Activated T-helper 2 cell treated with anti-CD3 and anti-CD28 coated beads, Interferon-gamma antibody, Interleukin-2, Interleukin-4, amounts not matched to agents 10 μg/mL and 5 μg/mL and 100 μg/mL, durations not matched to agents 14 hours and 24 hours and 36 hours (primary cell): ENCODE measurements around the gene ZNF438. TPM values are rescaled to one million over a fixed set of nuclear protein-coding genes. Genes with fewer than 3 reads are reported as not detected.
"Not testable (repeated sequence)": the region's sequence is repeated elsewhere in the genome, so short reads cannot be mapped to it uniquely, and the experiment has no call there.

Source experiments
- DNase-seq: peaks from one replicate; pipeline ENCODE4 v3.0.0; 2021; ENCODE audit warnings: low spot score
- H3K27ac Mint-ChIP-seq: one replicate; pipeline ENCODE4 v1.8.0; 2021; ENCODE audit warnings: mixed read lengths
- H3K27me3 Mint-ChIP-seq: one replicate; pipeline ENCODE4 v1.8.0; 2021; ENCODE audit warnings: low read depth, mixed read lengths
- H3K36me3 Mint-ChIP-seq: one replicate; pipeline ENCODE4 v1.8.0; 2021; ENCODE audit warnings: low read depth, mixed read lengths
- H3K4me1 Mint-ChIP-seq: one replicate; pipeline ENCODE4 v1.8.0; 2021; ENCODE audit warnings: low read depth, mixed read lengths
- H3K4me3 Mint-ChIP-seq: one replicate; pipeline ENCODE4 v1.8.0; 2021; ENCODE audit warnings: low read depth, mild to moderate bottlenecking, moderate library complexity, mixed read lengths
- H3K9me3 Mint-ChIP-seq: one replicate; pipeline ENCODE4 v1.8.0; 2021; ENCODE audit warnings: mixed read lengths
- intact Hi-C: fragments of 100-400 bp; cut with micrococcal nuclease; formaldehyde crosslinking; loops from one replicate; pipeline ENCODE4 v1.15.1; 2023
- total RNA-seq: library from RNA; stranded (reverse); gene quantifications from 2 replicates; pipeline ENCODE4 v1.2.3, GENCODE V29; 2022

Gene ZNF438
- total RNA-seq, 1 donor from 2014 or later, result 6.1 TPM

GRCh38 chr10:30970760-30971460 lies 60.8 kb downstream of the ZNF438 start:
- H3K27me3 Mint-ChIP-seq, result no peaks in the 10 kb centered on the region
- peaks cover 13% of the 10 kb centered on the region for H3K36me3 Mint-ChIP-seq
- no peak for DNase-seq
- no peak overlapping the region for H3K27ac Mint-ChIP-seq
- no peaks in the 10 kb centered on the region for H3K9me3 Mint-ChIP-seq
- intact Hi-C loops, result no loop called here
- H3K4me1 Mint-ChIP-seq, result peaks cover 20% of the 10 kb centered on the region
- no peak overlapping the region for H3K4me3 Mint-ChIP-seq

GRCh38 chr10:30968711-30969110 lies 63.0 kb downstream of the ZNF438 start:
- no peak for DNase-seq
- H3K9me3 Mint-ChIP-seq, result peaks cover 3% of the 10 kb centered on the region
- H3K27ac Mint-ChIP-seq, result peak overlapping the region; percentile 5
- peaks cover 25% of the 10 kb centered on the region for H3K36me3 Mint-ChIP-seq
- H3K4me3 Mint-ChIP-seq, result no peak overlapping the region
- H3K4me1 Mint-ChIP-seq, result peaks cover 31% of the 10 kb centered on the region
- intact Hi-C loops, result loop anchor here (1.0 kb wide), 2 partner anchors 18 to 35 kb away; no protein-coding TSS in a partner anchor
- H3K27me3 Mint-ChIP-seq, result no peaks in the 10 kb centered on the region

GRCh38 chr10:30967650-30968410 lies 63.8 kb downstream of the ZNF438 start:
- H3K27ac Mint-ChIP-seq, result peak overlapping the region; percentile 60
- H3K4me3 Mint-ChIP-seq, result no peak overlapping the region
- H3K27me3 Mint-ChIP-seq, result no peaks in the 10 kb centered on the region
- peaks cover 35% of the 10 kb centered on the region for H3K4me1 Mint-ChIP-seq
- H3K36me3 Mint-ChIP-seq, result peaks cover 20% of the 10 kb centered on the region
- H3K9me3 Mint-ChIP-seq, result peaks cover 3% of the 10 kb centered on the region
- DNase-seq, result no peak
- intact Hi-C loops, result loop anchor here (1.0 kb wide), 1 partner anchor 35 kb away; no protein-coding TSS in a partner anchor

DNA sequence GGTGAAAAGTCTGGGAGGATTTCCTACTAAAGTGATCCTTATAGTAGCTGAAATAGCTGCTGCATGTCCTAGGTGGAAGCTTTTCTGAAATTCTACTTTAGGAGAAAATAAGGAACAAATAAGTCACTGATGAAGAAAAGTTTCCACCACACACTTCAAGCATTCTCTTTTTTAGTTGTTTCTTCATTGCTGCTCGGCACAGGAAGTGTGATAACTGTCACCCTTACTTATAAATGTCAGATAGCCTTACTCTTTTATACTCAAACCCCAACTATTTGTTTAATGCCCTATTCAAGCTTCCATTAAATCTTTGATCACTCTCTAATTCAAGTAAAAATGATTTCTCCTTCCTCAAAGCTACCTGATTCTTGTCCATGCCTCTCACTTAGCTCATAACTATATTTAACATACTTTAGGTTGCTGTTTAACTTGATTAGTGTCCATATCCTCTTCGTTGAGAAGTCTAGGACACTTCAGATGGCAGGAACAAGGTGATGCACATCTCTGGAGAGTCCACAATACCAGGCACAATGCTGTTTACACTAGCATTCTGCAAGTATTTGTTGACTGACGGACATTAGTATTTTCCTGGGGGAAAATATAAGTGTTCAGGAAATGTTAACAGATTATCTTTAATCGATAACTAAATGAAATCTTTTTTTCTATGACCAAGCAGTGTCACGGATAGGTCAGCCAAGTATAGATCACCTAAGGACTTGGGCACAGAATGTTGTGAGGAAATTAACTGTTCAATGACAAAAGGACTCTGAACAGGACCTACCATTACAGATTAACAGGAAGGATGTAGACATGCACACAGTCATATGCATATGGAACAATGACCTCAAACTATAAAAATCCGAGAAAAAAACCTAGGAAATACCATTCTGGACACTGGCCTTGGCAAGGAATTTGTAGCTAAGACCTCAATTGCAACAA lies 67.4 kb downstream of the ZNF438 start:
- H3K36me3 Mint-ChIP-seq, result peaks cover 25% of the 10 kb centered on the region
- DNase-seq, result no peak
- peak overlapping the region; percentile 89 for H3K27ac Mint-ChIP-seq
- intact Hi-C loops, result loop anchor here (1.0 kb wide), 2 partner anchors 22 to 34 kb away; no protein-coding TSS in a partner anchor
- H3K4me3 Mint-ChIP-seq, result peak overlapping the region; percentile 49
- peaks cover 36% of the 10 kb centered on the region for H3K4me1 Mint-ChIP-seq
- H3K9me3 Mint-ChIP-seq, result peaks cover 3% of the 10 kb centered on the region
- H3K27me3 Mint-ChIP-seq, result no peaks in the 10 kb centered on the region

- peaks cover 7% of the 10 kb centered on the region for H3K9me3 Mint-ChIP-seq
- H3K4me1 Mint-ChIP-seq, result peaks cover 26% of the 10 kb centered on the region
- H3K27ac Mint-ChIP-seq, result no peak overlapping the region
- no peak for DNase-seq
- H3K36me3 Mint-ChIP-seq, result peaks cover 37% of the 10 kb centered on the region
- H3K27me3 Mint-ChIP-seq, result no peaks in the 10 kb centered on the region
- H3K4me3 Mint-ChIP-seq, result no peak overlapping the region
- intact Hi-C loops, result no loop called here
Measured at GRCh38 chr10:30962522-30962921, 69.1 kb downstream of the ZNF438 start.

- Mint-ChIP-seq H3K9me3 (peaks cover 16% of the 10 kb centered on the region), H3K27me3 (no peaks in the 10 kb centered on the region), H3K36me3 (peaks cover 35% of the 10 kb centered on the region), H3K4me1 (peaks cover 23% of the 10 kb centered on the region), H3K27ac (no peak overlapping the region), H3K4me3 (no peak overlapping the region)
- intact Hi-C loops, result no loop called here
- no peak for DNase-seq
Measured at GRCh38 chr10:30959836-30960210, 71.8 kb downstream of the ZNF438 start.

- H3K4me3 Mint-ChIP-seq, intact Hi-C loops, H3K4me1 Mint-ChIP-seq, DNase-seq, H3K27me3 Mint-ChIP-seq, H3K27ac Mint-ChIP-seq: not testable (repeated sequence)
- Mint-ChIP-seq H3K36me3 (peaks cover 28% of the 10 kb centered on the region), H3K9me3 (peaks cover 19% of the 10 kb centered on the region)
Measured at GRCh38 chr10:30949218-30949617, 82.4 kb downstream of the ZNF438 start.

DNA sequence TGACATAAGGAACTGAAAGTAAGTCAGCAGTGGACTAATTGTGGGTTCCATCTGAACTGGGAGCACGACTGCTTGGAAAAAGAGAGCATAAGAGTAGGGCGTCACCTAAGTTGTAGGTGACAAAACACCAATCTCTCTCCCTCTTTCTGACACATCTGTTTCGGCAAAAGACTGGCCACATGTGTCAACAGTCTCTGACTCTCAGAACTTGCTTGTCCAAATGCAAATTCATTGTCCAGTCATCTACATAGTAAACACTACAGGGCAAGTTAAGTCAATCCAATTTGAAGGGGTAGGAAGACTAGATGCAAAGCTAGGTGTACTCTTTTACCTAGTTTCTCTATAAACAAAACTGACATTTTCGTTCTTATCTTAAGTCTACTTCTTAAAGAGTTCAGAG lies 87.7 kb downstream of the ZNF438 start:
- Mint-ChIP-seq H3K4me3 (no peak overlapping the region), H3K9me3 (peaks cover 9% of the 10 kb centered on the region), H3K36me3 (peaks cover 39% of the 10 kb centered on the region)

DNA sequence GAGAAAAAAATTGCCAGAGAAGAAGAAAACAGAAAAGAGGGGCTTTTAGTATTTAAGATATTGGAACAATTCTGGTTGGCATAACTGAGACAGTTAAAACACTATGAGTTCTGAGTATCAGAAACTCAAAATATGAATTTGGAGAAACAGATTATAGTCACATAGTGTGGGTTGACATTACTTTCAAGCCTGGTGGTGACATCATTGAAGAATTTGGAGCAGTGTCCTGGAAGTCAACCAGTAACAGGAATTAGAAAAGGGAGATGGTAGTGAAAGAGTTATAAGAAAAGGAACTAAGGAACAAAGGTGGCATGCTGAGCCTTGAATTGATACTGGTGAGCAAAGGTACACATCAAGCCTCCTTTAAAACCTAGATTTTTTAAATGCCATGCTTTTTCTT lies 88.2 kb downstream of the ZNF438 start:
- intact Hi-C loops, result no loop called here
- no peak overlapping the region for H3K27ac Mint-ChIP-seq
- H3K4me1 Mint-ChIP-seq, result peaks cover 21% of the 10 kb centered on the region
- no peak for DNase-seq
- peaks cover 8% of the 10 kb centered on the region for H3K9me3 Mint-ChIP-seq
- peaks cover 40% of the 10 kb centered on the region for H3K36me3 Mint-ChIP-seq
- H3K4me3 Mint-ChIP-seq, result no peak overlapping the region
- H3K27me3 Mint-ChIP-seq, result no peaks in the 10 kb centered on the region

More for the DNA sequence above, 87.7 kb downstream of the ZNF438 start:
- no peak for DNase-seq
- intact Hi-C loops, result no loop called here
- H3K27me3 Mint-ChIP-seq, result no peaks in the 10 kb centered on the region
- no peak overlapping the region for H3K27ac Mint-ChIP-seq
- H3K4me1 Mint-ChIP-seq, result peaks cover 21% of the 10 kb centered on the region

DNA sequence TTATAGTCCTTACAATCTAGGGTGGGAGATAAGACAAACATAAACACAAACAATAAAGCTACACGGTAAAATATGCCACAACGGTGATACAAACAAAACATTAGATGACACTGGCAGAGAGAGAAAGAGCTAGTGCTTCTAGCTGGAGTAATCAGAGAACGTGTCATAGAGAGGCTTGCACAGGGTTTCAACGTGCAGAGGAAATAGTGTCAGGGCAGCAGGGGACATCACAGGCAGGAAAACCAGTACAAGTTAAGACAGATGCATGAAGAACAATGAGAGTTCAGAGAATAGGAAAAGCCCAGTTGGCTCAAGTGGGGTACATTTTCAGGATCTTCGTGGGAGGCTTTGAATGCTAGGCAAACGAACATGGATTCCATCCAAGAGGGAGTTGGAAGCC lies 91.4 kb downstream of the ZNF438 start:
- Mint-ChIP-seq H3K27me3 (no peaks in the 10 kb centered on the region), H3K36me3 (peaks cover 47% of the 10 kb centered on the region), H3K9me3 (peaks cover 11% of the 10 kb centered on the region), H3K4me3 (no peak overlapping the region), H3K4me1 (peaks cover 24% of the 10 kb centered on the region), H3K27ac (no peak overlapping the region)
- intact Hi-C loops, result no loop called here
- DNase-seq, result no peak

DNA sequence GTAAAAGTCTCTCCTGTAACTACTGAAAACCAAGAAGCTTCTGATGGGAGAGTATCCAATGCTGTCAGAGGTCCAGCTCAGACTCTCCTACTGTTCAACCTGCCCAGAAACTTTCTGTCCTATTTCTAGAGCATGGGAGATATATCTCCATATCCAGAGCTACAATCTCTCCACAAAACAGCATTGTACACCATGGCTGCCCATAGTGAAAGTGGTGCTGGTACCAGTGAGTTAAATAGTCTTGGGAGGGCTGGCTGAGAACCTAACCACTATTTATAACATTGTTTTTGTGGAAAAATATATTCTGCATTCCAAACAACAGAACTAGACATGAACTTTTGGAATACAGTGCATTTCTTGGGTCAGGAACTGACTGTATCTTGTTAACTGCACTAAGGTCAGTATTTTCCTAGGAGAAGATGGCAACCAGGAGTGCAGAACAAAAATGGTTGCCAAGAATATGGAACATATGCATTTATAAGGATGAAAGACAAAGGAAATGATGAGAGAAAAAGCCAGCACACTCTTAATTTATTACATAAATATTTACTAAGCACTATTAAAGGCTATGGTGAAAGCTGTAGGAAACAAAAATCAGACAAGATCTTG lies 91.9 kb downstream of the ZNF438 start:
- Mint-ChIP-seq H3K27ac (no peak overlapping the region), H3K4me3 (no peak overlapping the region), H3K36me3 (peaks cover 53% of the 10 kb centered on the region), H3K27me3 (no peaks in the 10 kb centered on the region), H3K4me1 (peaks cover 28% of the 10 kb centered on the region), H3K9me3 (peaks cover 15% of the 10 kb centered on the region)
- intact Hi-C loops, result no loop called here
- DNase-seq, result no peak

GRCh38 chr10:30935078-30935477 lies 96.6 kb downstream of the ZNF438 start:
- Mint-ChIP-seq H3K9me3 (peaks cover 15% of the 10 kb centered on the region), H3K27ac (no peak overlapping the region), H3K4me1 (peaks cover 9% of the 10 kb centered on the region), H3K36me3 (peaks cover 53% of the 10 kb centered on the region), H3K27me3 (no peaks in the 10 kb centered on the region), H3K4me3 (no peak overlapping the region)
- intact Hi-C loops, result no loop called here
- no peak for DNase-seq
